Testis (tissue), 2 donors: ENCODE measurements around the gene AARSD1.

ENCODE experiments used
- CTCF ChIP-seq, 3 experiments: fragments of 450-650 bp in 2 of 3; fragments of 200-600 bp in 1 of 3; sonication (generic) in 1 of 3; IDR thresholded peaks; one replicate each; pipeline ENCODE4 v1.5.1; 2016 to 2019; ENCODE audit warnings: antibody characterized with exemption in 3 of 3, mild to moderate bottlenecking in 2 of 3, moderate library complexity in 1 of 3
- POLR2A ChIP-seq: fragments of 450-650 bp; IDR thresholded peaks from one replicate; pipeline ENCODE4 v1.6.1; 2017; ENCODE audit warnings: antibody characterized with exemption, mild to moderate bottlenecking, moderate library complexity

GRCh38 chr17:42901535-42902229 lies 62.6 kb downstream of the AARSD1 start:
- TF ChIP-seq CTCF (IDR thresholded peaks at IDR 0.05) = no peak
- no peak for TF ChIP-seq POLR2A
